Vagina (tissue), 2 donors: ENCODE data around the gene LMBR1. TPM values are rescaled to one million over a fixed set of nuclear protein-coding genes. Genes with fewer than 3 reads are reported as not detected.

Experiments
- DNase-seq, 2 donors: peaks; one replicate each; pipeline ENCODE4 v3.0.0-alpha.2; 2017; ENCODE audit errors: extremely low spot score in 2 of 2
- H3K27ac ChIP-seq: fragments of 200-600 bp; sonication (generic); one replicate; pipeline ENCODE4 v1.5.1; 2019
- H3K27me3 ChIP-seq: fragments of 200-600 bp; sonication (generic); one replicate; pipeline ENCODE4 v1.5.1; 2019
- H3K36me3 ChIP-seq, 2 donors: fragments of 200-600 bp; sonication (generic); one replicate each; pipeline ENCODE4 v1.5.1; 2017 to 2019
- H3K4me1 ChIP-seq: fragments of 200-600 bp; sonication (generic); one replicate; pipeline ENCODE4 v1.5.1; 2019
- H3K4me3 ChIP-seq, 2 donors: fragments of 200-600 bp; sonication (generic); 1 replicate in 1 of 2; 2 replicates in 1 of 2; pipeline ENCODE4 v1.5.1; 2016 to 2019
- H3K9me3 ChIP-seq: fragments of 200-600 bp; sonication (generic); one replicate; pipeline ENCODE4 v1.5.1; 2019
- CTCF ChIP-seq, 3 experiments: fragments of 450-650 bp in 2 of 3; fragments of 200-600 bp in 1 of 3; sonication (generic) in 1 of 3; IDR thresholded peaks; one replicate each; pipeline ENCODE4 v1.5.1; 2017 to 2019; ENCODE audit warnings: antibody characterized with exemption in 3 of 3, mild to moderate bottlenecking in 2 of 3, moderate library complexity in 2 of 3
- POLR2A ChIP-seq, 2 donors: fragments of 450-650 bp; IDR thresholded peaks; one replicate each; pipeline ENCODE4 v1.6.1; 2017; ENCODE audit warnings: antibody characterized with exemption in 2 of 2, mild to moderate bottlenecking in 2 of 2, moderate library complexity in 2 of 2
- POLR2AphosphoS5 ChIP-seq, 2 donors: sonication (generic); formaldehyde crosslinking; IDR thresholded peaks; one replicate each; pipeline ENCODE4 v1.9.0; 2017; ENCODE audit warnings: antibody characterized with exemption in 2 of 2, mild to moderate bottlenecking in 2 of 2, low read depth in 1 of 2; ENCODE audit not compliant: insufficient read depth in 1 of 2
- intact Hi-C: fragments of 100-400 bp; cut with DNase I; formaldehyde crosslinking; loops from one replicate; pipeline ENCODE4 v1.15.1; 2023
- total RNA-seq: library from RNA; depleted of rRNA; stranded (reverse); fragments of >200 nt; gene quantifications from one replicate; pipeline ENCODE4 v1.2.3, GENCODE V29; 2016

The LMBR1 gene
- total RNA-seq, 1 donor from 2014 or later: 45.7 TPM

- no peak for DNase-seq
- Histone ChIP-seq H3K4me1 (peaks cover 4% of the 10 kb centered on the region), H3K27ac (no peak overlapping the region), H3K9me3 (peaks cover 2% of the 10 kb centered on the region), H3K36me3 (no peaks in the 10 kb centered on the region), H3K4me3 (no peak overlapping the region), H3K27me3 (no peaks in the 10 kb centered on the region)
- intact Hi-C loops: no loop called here
- TF ChIP-seq CTCF (IDR thresholded peaks at IDR 0.05) (no peak), POLR2AphosphoS5 (IDR thresholded peaks at IDR 0.05; ENCODE audit: insufficient read depth in 1 of 2, low read depth in 1 of 2) (no peak), POLR2A (IDR thresholded peaks at IDR 0.05) (no peak)
Observed at GRCh38 chr7:156693627-156694026, 199.4 kb downstream of the LMBR1 start.

GRCh38 chr7:156692849-156693248 is 200.1 kb downstream of the LMBR1 start:
- intact Hi-C loops: no loop called here
- DNase-seq: no peak
- H3K9me3 ChIP-seq: peaks cover 2% of the 10 kb centered on the region
- no peaks in the 10 kb centered on the region for H3K27me3 ChIP-seq
- H3K27ac ChIP-seq: no peak overlapping the region
- no peak overlapping the region for H3K4me3 ChIP-seq
- peaks cover 4% of the 10 kb centered on the region for H3K4me1 ChIP-seq
- H3K36me3 ChIP-seq: no peaks in the 10 kb centered on the region
- no peak for TF ChIP-seq POLR2A (IDR thresholded peaks at IDR 0.05)
- no peak for TF ChIP-seq CTCF (IDR thresholded peaks at IDR 0.05)
- TF ChIP-seq POLR2AphosphoS5 (IDR thresholded peaks at IDR 0.05; ENCODE audit: insufficient read depth in 1 of 2, low read depth in 1 of 2): no peak

- H3K4me3 ChIP-seq: no peak overlapping the region
- H3K36me3 ChIP-seq: no peaks in the 10 kb centered on the region
- intact Hi-C loops: no loop called here
- no peaks in the 10 kb centered on the region for H3K27me3 ChIP-seq
- peaks cover 4% of the 10 kb centered on the region for H3K4me1 ChIP-seq
- no peak overlapping the region for H3K27ac ChIP-seq
- no peak for TF ChIP-seq POLR2AphosphoS5 (IDR thresholded peaks at IDR 0.05; ENCODE audit: insufficient read depth in 1 of 2, low read depth in 1 of 2)
- no peak for TF ChIP-seq CTCF (IDR thresholded peaks at IDR 0.05)
- no peak for TF ChIP-seq POLR2A (IDR thresholded peaks at IDR 0.05)
- DNase-seq: no peak
- H3K9me3 ChIP-seq: no peaks in the 10 kb centered on the region
Observed at GRCh38 chr7:156691764-156692163, 201.2 kb downstream of the LMBR1 start.

- TF ChIP-seq POLR2A (IDR thresholded peaks at IDR 0.05) (no peak), POLR2AphosphoS5 (IDR thresholded peaks at IDR 0.05; ENCODE audit: insufficient read depth in 1 of 2, low read depth in 1 of 2) (no peak), CTCF (IDR thresholded peaks at IDR 0.05) (no peak)
- peaks cover 0 to 19% of the 10 kb centered on the region in 2 donors for H3K36me3 ChIP-seq
- no peak overlapping the region for H3K4me3 ChIP-seq
- no peaks in the 10 kb centered on the region for H3K27me3 ChIP-seq
- no peaks in the 10 kb centered on the region for H3K9me3 ChIP-seq
- H3K4me1 ChIP-seq: no peaks in the 10 kb centered on the region
- intact Hi-C loops: no loop called here
- no peak overlapping the region for H3K27ac ChIP-seq
- no peak for DNase-seq
Observed at GRCh38 chr7:156684661-156685060, 208.3 kb downstream of the LMBR1 start.

DNA sequence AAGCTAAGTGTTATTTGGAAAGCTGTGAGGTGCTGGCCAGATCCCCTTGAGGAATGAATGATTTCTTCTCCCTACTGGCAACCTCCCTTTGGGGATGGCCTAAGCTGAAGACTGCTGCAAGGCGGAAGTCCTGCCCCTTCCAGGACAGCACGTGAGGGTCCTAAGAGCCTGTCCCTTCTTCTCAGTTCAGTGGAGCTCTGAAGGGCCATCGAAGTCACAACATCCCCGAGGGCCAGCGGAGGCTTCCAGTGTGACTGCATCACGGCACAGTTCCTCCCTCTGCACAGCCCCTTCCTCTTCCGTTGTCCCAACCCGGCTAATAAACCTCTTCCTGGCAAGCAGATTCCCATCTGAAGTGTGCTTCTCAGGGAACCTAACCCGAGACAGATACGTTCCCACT is 208.7 kb downstream of the LMBR1 start:
- TF ChIP-seq POLR2AphosphoS5 (IDR thresholded peaks at IDR 0.05; ENCODE audit: insufficient read depth in 1 of 2, low read depth in 1 of 2): no peak
- TF ChIP-seq CTCF (IDR thresholded peaks at IDR 0.05): no peak
- Histone ChIP-seq H3K4me3 (no peak overlapping the region), H3K36me3 (peaks cover 0 to 19% of the 10 kb centered on the region in 2 donors), H3K9me3 (no peaks in the 10 kb centered on the region), H3K4me1 (no peaks in the 10 kb centered on the region), H3K27me3 (no peaks in the 10 kb centered on the region), H3K27ac (no peak overlapping the region)
- intact Hi-C loops: no loop called here
- DNase-seq: no peak
